KBM-7 (cell line): ENCODE results near the gene IDI2.
"Not testable (repeated sequence)": the region's sequence is repeated elsewhere in the genome, so short reads cannot be mapped to it uniquely, and the experiment has no call there.

Source experiments
- DNase-seq: peaks from one replicate; pipeline ENCODE4 v3.0.0-alpha.2; 2015
- in situ Hi-C: fragments of 300-500 bp; cut with MboI; formaldehyde crosslinking; loops from 2 replicates; pipeline ENCODE4 v1.14.3; 2020; ENCODE audit warnings: low sequenced_read_pairs, low pct_unique_long_range_greater_than_20kb, mixed read lengths

Gene IDI2

DNA sequence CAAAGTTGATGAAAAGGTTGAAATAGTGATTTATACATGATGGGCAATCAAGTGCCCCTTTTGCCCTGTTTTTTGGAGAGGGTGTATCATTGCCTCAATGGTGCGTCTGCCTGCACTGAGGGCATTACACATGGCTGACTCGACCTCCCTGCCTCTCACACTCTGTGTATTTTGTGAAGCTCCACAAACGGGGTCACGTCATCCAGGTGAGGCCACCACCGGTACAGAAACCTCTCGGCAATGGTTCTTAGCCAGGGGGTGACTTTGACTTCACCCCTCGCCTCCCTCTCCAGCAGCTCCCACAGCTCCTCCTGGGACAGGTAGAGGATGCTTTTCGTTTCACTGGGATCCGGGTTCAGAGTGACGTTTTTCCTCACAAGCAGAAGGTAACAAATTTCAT is 6.3 kb downstream of the IDI2 start:
- in situ Hi-C loops, result no loop called here
- DNase-seq, result no peak

DNA sequence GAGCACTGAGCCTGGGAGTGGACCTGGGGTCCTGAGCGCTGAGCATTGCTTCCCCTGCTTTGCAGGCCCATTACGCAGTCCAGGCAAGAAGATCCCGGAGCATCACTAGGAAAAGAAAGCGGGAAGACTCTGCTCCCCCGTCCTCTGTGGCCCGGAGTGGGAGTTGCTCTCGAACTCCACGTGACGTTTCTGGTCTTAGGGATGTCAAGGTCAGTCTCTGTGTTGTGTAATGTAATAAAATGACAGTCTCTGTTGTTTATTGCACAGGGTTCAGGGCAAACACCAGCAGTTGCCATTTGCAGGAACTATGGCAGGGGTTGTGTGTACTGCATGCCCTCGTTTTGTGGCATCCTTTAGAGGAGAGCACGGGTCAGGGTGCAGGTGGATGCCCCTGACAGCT is 10.0 kb downstream of the IDI2 start:
- in situ Hi-C loops, result no loop called here
- no peak for DNase-seq

DNA sequence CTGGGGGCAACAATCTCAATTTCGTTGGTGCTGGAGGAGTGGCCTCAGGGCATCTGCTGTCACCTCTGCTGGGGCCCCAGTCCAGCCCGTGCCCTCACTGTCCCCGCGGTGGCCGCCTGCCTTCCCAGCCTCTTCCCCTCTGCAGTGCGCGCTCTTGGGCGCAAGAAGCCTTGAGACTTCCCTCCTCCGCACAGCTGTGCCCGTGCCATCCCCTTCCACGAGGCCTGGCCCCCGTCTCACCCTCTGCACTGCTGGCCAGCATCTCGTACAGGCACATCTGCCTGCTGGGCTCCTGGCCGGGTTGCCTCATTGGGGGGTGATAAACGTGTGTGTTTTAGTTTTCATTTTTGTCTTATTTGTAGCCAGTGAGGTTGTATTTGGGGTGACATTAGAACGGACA is 14.0 kb downstream of the IDI2 start:
- no peak for DNase-seq
- in situ Hi-C loops, result no loop called here

DNA sequence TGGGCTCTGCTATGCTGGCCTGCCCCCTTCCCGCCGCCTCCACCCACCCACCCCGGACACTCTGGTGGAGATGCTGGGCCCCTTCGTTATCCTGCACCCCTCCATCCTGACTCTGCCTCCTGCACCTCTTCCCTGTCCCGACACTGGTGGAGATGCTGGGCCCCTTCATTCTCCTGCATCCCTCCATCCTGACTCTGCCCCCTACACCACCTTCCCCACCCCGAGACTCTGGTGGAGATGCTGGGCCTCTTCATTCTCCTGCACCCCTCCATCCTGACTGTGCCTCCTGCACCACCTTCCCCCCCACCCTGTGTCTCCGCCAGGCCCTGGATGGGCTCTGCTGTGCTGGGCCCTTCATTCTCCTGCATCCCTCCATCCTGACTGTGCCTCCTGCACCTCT is 15.0 kb downstream of the IDI2 start:
- in situ Hi-C loops, result no loop called here
- no peak for DNase-seq

DNA sequence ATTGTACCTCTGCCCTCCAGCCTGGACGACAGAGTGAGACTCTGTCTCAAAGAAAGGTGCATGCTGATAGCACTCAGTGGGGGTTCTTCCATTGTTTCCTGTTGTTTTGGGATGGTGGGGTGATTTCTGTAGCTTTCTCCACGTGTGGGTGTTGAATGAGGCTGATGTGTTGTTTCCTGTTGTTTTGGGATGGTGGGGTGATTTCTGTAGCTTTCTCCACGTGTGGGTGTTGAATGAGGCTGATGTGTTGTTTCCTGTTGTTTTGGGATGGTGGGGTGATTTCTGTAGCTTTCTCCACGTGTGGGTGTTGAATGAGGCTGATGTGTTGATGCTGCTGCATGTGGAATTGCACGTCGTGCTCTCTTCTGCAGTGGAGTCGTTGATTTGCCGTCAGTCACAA is 15.7 kb downstream of the IDI2 start:
- in situ Hi-C loops, DNase-seq: not testable (repeated sequence)

DNA sequence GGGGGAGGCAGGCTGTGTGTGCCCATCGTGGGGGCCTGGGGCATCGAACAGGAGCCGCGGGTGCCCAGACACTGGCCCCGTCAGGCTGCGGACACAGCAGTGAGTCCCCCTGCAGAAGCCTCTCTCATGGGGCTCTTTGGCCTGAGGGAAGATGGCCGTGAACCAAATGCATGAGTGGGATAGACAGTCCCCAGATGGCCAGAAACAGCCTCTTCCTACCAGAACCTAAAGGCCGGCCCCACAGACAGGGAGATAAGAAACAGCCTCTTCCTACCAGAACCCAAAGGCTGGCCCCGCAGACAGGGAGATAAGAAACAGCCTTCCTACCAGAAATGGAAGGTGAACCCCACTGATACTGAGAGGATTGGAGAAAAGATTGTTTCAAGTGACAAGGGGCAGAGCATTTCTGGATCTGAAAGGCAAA is 16.6 kb downstream of the IDI2 start:
- in situ Hi-C loops, result no loop called here
- DNase-seq, result no peak

DNA sequence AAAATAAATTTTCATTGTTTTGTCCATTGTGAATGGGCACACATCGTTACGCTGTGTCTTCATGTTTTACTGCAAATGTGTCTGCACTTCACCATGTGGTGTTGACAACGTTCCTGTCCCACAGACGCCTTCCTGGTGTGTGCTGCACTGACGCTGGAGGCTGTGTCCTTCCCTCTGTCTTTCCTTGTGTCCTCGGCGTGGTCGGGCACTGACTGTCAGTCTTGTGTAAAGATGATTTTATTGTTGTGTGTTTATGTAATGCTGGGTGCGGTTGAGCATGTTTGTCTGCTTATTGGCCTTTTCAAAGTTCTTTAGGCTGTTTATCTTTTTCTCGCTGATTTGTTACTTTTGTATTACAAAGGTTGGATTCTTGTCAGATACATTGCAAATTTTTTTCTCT is 18.1 kb downstream of the IDI2 start:
- in situ Hi-C loops, result no loop called here
- DNase-seq, result no peak

DNA sequence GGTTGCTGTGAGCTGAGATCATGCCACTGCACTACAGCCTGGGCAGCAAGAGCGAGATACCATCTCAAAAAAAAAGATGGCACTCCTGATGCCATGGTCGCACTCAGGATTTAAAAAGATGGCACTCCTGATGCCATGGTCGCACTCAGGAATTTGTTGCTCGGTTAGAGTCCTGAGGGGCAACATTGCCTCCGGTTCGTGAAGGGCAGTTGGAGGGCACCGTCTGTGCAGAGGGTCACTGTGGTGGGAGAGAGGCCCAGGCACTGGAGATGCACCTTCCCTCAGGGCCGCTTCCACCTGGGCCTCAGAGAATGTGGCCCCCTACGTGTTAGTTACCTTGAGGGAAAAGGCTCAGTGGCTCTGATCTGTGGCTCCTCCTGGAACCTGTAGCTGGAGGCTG is 19.1 kb downstream of the IDI2 start:
- in situ Hi-C loops, result no loop called here
- DNase-seq, result no peak

DNA sequence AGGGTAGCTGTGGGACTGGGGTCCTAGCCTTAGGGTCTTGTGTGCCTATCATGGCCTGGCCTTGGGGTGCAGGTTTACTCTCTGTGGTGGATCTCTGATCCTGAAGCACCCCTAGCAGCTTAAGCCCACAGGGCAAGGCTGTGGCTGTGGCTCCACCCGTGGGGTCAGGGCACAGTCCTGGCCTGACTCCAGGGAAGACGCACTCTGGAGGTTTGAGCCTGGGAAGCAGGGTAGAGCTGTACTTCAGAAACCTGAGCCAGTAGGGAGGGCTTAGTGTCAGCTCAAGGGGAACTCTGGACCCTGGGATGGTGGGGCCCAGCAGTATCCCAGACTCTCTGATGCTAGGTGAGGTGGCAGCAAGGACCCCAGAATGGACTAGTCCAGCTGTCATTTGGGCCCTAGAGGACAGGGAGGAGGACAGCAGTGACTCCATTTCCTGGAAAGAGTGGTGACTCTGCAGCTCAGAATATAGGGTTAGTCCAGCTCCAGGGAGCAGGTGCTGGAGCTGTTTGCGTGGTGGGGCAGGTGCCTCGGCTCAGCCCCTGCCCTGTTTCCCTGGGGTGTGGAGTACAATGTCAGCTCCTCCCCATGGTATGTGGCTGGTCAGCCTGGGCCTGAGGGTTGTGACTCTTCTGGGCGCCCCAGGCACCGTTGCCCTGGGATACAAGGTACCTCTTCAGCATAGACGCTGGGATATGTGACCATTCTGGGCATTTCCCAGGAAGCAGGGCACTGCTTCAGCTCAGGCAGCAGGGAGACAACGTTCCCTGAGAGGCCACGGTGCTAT is 21.6 kb downstream of the IDI2 start:
- DNase-seq, result no peak
- in situ Hi-C loops, result no loop called here

DNA sequence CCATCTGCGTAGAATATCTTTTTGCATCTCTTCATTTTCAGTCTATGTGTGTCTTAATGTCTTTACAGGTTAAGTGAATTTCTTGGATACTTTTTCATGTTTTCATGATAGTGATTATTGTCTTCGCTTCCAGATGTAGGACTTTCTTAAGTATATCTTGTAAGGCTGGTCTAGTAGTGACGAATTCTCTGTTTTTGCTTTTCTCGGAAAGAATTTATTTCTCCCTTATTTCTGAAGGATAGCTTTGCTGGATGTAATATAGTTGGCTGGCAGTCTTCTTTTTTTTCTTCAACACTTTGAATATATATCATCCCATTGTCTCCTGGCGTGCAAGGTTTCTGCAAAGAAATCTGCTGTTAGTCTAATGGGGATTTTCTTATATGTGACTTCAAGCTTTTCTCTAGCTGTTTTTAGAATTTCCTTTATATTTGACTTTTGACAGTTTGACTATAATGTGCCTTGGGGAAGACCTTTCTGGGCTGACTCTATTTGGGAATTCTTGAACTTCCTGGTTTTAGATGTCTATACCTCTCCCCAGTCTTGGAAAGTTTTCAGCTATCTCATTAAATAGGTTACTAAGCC is 23.1 kb downstream of the IDI2 start:
- no peak for DNase-seq
- in situ Hi-C loops, result no loop called here

DNA sequence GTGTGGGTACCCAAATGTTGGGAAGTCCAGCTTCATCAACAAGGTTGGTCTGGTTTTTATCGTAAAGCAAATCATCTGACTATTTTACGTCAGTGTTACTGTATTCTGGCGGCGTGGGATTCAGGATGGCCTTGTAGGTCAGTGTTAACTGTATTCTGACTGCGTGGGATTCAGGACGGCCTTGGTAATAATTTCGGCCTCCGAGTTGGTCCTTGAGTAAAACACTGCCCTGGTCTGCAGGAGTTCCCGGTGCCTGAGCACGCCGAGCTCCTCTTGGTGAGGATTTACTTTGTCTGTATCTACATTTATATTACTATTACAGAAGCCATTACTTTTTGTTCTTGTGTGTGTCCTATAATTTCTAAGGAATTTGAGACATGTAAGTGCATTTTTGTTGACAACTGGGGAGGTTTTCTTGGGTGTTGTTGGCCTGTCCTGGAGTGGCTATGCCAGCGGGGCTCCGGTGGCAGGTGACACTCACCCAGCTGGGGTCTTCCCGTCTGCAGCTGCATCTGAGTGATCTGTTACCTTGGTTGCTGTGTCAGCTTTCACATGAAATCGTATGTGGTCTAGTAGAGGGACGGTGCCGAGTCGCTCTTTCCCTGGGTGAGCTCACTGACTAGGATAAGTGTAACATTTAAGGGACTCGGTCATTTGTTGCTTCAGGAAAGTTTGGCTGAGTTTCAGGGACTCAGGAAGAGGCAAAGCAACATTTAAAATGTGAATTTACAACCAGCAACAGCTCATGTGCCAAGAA is 28.2 kb downstream of the IDI2 start:
- DNase-seq, result no peak
- in situ Hi-C loops, result no loop called here

DNA sequence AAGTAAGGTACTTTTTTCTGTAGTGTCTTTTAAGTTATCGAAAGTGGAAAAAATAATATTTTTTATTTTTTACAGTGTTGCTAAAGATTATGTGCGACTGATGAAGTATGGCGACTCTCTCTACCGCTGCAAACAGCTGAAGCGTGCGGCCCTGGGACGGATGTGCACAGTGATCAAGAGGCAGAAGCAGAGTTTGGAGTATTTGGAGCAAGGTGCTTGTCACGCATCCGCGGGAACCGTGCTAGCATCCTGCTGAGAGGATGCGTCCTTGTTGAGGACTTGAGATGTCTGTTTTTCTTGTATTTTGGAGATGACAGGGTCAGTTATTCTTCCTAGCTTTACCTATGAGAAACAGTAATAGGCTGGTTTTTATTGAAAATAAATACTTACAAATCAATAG is 29.6 kb downstream of the IDI2 start:
- in situ Hi-C loops, result no loop called here
- no peak for DNase-seq

DNA sequence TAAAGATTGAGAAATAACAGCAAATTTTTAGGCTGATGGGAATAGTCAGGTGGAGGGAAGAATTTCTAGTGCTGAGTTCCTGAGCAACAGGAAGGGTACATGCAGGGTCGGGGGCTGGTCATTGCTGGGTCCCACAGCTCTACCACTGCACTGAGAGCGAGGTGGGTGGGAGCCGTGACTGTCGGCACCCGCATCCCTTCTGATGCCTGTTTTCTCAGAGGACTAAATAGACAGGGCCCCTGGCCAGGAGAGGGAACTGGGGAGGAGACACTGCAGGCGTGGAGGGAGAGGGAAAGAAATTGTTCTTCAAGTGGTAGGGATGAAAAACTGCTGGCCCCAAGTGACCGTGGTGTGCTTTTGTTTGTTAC is 30.1 kb downstream of the IDI2 start:
- DNase-seq, result no peak
- in situ Hi-C loops, result no loop called here

DNA sequence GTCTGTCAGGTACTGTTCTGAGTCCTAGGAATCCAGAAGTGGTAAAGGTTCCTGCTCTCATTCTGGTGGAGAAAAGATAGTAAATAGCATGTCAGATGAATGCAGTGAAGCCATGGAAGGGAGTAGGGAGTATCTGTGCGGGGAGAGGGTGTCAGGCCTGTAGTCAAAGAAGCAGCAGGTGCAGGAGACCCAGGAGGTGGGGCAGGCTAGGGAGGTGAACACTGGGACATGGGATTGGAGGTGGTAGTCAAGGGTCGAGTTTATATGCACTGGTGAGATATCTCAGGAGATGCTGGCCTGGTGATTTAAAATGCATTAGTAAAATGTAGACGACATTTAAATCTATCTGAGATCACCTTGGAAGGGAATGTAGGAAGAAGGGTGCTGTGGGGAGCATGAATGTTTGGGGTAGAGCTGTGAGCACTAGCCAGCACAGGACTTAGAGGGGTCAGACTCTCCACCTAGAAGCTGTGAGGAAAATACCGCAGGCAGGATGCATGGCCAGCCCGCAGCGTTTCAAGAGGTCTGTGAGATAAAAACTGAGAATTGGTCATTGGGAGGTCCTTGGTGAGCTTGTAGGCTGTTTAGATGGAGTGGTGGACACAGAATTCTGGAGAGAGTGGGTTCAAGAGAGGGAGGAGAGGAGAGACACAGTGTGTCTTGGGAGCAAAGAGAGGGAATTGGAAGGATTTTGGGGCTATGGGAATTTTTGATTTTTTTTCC is 30.7 kb downstream of the IDI2 start:
- DNase-seq, result no peak
- in situ Hi-C loops, result no loop called here

DNA sequence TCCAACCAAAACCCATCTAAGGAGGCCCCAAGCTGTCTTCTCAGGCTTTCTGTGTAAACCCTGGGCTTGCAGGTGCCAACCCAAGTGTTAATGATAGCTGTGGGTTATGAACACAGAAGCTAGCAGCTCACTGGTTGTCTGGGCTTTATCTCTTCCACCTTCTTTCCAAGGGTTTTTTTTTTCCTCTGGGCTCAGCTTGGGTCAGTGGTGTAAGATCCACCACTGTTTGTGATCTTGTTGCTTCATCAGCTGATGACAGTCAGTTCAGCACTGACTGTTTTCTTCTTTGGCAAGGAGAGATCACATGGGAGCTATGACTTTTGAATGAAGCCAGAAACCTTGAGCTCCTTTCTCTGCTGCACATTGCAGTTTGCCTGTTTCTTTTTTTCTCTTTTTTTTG is 32.8 kb downstream of the IDI2 start:
- in situ Hi-C loops, result no loop called here
- DNase-seq, result no peak

DNA sequence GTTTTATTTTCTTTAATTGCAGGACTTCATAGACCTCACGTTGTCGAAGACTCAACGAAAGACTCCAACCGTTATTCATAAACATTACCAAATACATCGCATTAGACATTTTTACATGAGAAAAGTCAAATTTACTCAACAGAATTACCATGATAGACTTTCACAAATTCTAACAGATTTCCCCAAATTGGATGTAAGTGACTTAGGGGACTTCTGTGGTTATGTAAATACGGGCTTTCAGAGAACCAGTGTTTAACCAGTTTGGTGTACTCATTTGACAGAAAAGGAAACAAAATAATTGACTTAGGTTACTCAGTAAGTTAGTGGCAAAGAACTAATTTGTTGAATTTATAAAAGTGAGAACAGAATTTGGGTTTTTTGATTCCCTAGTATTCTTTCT is 33.2 kb downstream of the IDI2 start:
- DNase-seq, result no peak
- in situ Hi-C loops, result no loop called here

DNA sequence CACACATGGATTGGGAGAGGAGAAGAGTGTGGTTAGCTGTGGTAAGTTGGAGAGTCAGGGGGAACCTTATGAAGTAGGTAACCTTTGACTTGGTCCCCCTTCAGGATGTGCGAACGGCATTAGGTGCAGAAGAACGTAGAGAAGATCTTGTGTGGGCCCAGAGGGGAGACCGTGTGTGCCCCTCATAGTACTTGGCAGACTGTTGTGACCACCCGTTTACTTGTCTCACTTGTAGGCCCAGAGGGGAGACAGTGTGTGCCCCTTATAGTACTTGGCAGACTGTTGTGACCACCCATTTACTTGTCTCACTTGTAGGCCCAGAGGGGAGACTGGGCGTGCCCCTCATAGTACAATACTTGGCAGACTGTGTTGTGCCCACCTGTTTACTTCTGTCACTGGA is 34.9 kb downstream of the IDI2 start:
- DNase-seq, result no peak
- in situ Hi-C loops, result no loop called here

DNA sequence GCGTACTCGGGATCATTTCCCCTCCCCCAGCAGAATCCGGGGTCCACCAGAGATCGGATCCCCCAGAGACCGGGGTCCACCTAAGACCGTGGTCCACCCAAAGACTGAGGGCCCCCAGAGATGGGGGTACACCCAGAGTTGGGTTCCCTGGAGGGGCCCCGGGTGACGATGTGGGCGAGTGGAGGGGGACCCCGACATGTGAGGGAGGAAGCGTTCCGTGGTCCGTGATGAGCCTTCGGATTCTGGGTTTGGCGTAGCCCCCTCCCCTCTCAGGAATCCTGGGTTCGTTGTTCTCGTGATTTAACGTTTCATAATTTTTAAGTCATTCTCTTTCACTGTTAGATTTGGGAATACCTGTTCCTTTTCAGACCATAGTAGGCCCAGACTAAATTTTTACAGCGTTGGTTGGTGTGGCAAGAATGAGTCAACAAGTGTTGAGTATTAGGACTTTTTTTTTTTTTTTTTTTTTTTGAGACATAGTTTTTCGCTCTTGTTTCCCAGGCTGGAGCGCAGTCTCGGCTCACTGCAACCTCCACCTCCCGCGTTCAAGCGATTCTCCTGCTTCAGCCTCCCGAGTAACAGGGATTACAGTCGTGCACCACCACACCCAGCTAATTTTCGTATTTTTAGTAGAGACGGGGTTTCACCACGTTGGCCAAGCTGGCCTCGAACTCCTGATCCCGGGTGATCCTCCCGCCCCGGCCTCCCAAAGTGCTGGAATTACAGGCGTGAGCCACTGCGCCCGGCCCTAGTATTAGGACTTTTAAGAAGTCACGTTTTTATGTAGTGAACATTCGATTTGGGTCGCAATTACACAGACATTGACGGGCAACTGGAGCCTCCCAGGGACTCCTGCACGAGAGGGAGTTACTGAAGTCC is 36.8 kb downstream of the IDI2 start:
- DNase-seq, result no peak
- in situ Hi-C loops, result no loop called here
